ENCODE results near the gene ZNF519.

Gene ZNF519

GRCh38 chr18:14120926-14121325, 11.3 kb downstream of the ZNF519 start:
- H3K79me2 ChIP-seq (ENCODE audit: control insufficient read depth, low read length): peaks cover 77% of the 10 kb centered on the region

GRCh38 chr18:14117606-14118005, 14.6 kb downstream of the ZNF519 start:
- Histone ChIP-seq H3K4me3 (ENCODE audit: low read length) (no peak overlapping the region), H4K20me1 (ENCODE audit: control insufficient read depth, insufficient read depth, low read depth, low read length) (no peaks in the 10 kb centered on the region), H3K9me3 (ENCODE audit: control insufficient read depth, insufficient read depth, low read length) (peaks cover 8% of the 10 kb centered on the region; the same call in 1 of the 2 replicates), H3K4me1 (ENCODE audit: control insufficient read depth, low read length) (no peaks in the 10 kb centered on the region), H3K9me2 (replicated peaks; ENCODE audit: control insufficient read depth, low read length) (no peaks in the 10 kb centered on the region), H3K27me3 (ENCODE audit: control insufficient read depth, low read length) (no peaks in the 10 kb centered on the region), H3K4me2 (ENCODE audit: low read length) (no peak overlapping the region), H3K79me2 (ENCODE audit: control insufficient read depth, low read length) (peaks cover 61% of the 10 kb centered on the region), H3F3A (ENCODE audit: control insufficient read depth, insufficient read depth) (no peaks in the 10 kb centered on the region), H3K36me3 (ENCODE audit: control insufficient read depth, low read length) (peaks cover 45% of the 10 kb centered on the region), H3K27ac (ENCODE audit: low read depth, low read length) (no peak overlapping the region)
- TF ChIP-seq EZH2phosphoT487 (IDR thresholded peaks at IDR 0.05; ENCODE audit: borderline replicate concordance, low read length) (no peak), CTCF (IDR thresholded peaks at IDR 0.05; ENCODE audit: low read depth, low read length, poor library complexity, severe bottlenecking) (no peak)

More at GRCh38 chr18:14120926-14121325, 11.3 kb downstream of the ZNF519 start:
- no peaks in the 10 kb centered on the region for H3F3A ChIP-seq (ENCODE audit: control insufficient read depth, insufficient read depth)
- no peaks in the 10 kb centered on the region for H3K9me2 ChIP-seq (replicated peaks; ENCODE audit: control insufficient read depth, low read length)
- H3K36me3 ChIP-seq (ENCODE audit: control insufficient read depth, low read length): peaks cover 50% of the 10 kb centered on the region
- H4K20me1 ChIP-seq (ENCODE audit: control insufficient read depth, insufficient read depth, low read depth, low read length): peaks cover 5% of the 10 kb centered on the region; the same call in 1 of the 2 replicates
- H3K4me2 ChIP-seq (ENCODE audit: low read length): no peak overlapping the region
- no peaks in the 10 kb centered on the region for H3K4me1 ChIP-seq (ENCODE audit: control insufficient read depth, low read length)
- H3K9me3 ChIP-seq (ENCODE audit: control insufficient read depth, insufficient read depth, low read length): peaks cover 8% of the 10 kb centered on the region; the same call in 1 of the 2 replicates
- no peak overlapping the region for H3K27ac ChIP-seq (ENCODE audit: low read depth, low read length)
- TF ChIP-seq EZH2phosphoT487 (IDR thresholded peaks at IDR 0.05; ENCODE audit: borderline replicate concordance, low read length): no peak
- no peak overlapping the region for H3K4me3 ChIP-seq (ENCODE audit: low read length)
- H3K27me3 ChIP-seq (ENCODE audit: control insufficient read depth, low read length): no peaks in the 10 kb centered on the region

GRCh38 chr18:14106906-14107305, 25.3 kb downstream of the ZNF519 start:
- H3K27ac ChIP-seq (ENCODE audit: low read depth, low read length): no peak overlapping the region
- peaks cover 13% of the 10 kb centered on the region; the same call in 1 of the 2 replicates for H3K9me3 ChIP-seq (ENCODE audit: control insufficient read depth, insufficient read depth, low read length)
- H3K9me2 ChIP-seq (replicated peaks; ENCODE audit: control insufficient read depth, low read length): no peaks in the 10 kb centered on the region
- H3K4me1 ChIP-seq (ENCODE audit: control insufficient read depth, low read length): no peaks in the 10 kb centered on the region
- no peak overlapping the region for H3K4me2 ChIP-seq (ENCODE audit: low read length)
- H3K27me3 ChIP-seq (ENCODE audit: control insufficient read depth, low read length): no peaks in the 10 kb centered on the region
- no peaks in the 10 kb centered on the region for H4K20me1 ChIP-seq (ENCODE audit: control insufficient read depth, insufficient read depth, low read depth, low read length)
- TF ChIP-seq CTCF (IDR thresholded peaks at IDR 0.05; ENCODE audit: low read depth, low read length, poor library complexity, severe bottlenecking) (no peak), EZH2phosphoT487 (IDR thresholded peaks at IDR 0.05; ENCODE audit: borderline replicate concordance, low read length) (no peak)
- H3K36me3 ChIP-seq (ENCODE audit: control insufficient read depth, low read length): peaks cover 11% of the 10 kb centered on the region; the same call in 1 of the 2 replicates
- no peak overlapping the region for H3K4me3 ChIP-seq (ENCODE audit: low read length)
- H3K79me2 ChIP-seq (ENCODE audit: control insufficient read depth, low read length): peaks cover 33% of the 10 kb centered on the region
- H3F3A ChIP-seq (ENCODE audit: control insufficient read depth, insufficient read depth): no peaks in the 10 kb centered on the region

GRCh38 chr18:14104906-14105748, 27.1 kb downstream of the ZNF519 start:
- TF ChIP-seq EZH2phosphoT487 (IDR thresholded peaks at IDR 0.05; ENCODE audit: borderline replicate concordance, low read length): no peak
- no peak for TF ChIP-seq CTCF (IDR thresholded peaks at IDR 0.05; ENCODE audit: low read depth, low read length, poor library complexity, severe bottlenecking)
- no peaks in the 10 kb centered on the region for H3K4me1 ChIP-seq (ENCODE audit: control insufficient read depth, low read length)
- H3K27me3 ChIP-seq (ENCODE audit: control insufficient read depth, low read length): no peaks in the 10 kb centered on the region
- H3K27ac ChIP-seq (ENCODE audit: low read depth, low read length): no peak overlapping the region
- no peak overlapping the region for H3K4me2 ChIP-seq (ENCODE audit: low read length)
- no peak overlapping the region for H3K4me3 ChIP-seq (ENCODE audit: low read length)
- H4K20me1 ChIP-seq (ENCODE audit: control insufficient read depth, insufficient read depth, low read depth, low read length): no peaks in the 10 kb centered on the region
- H3K9me2 ChIP-seq (replicated peaks; ENCODE audit: control insufficient read depth, low read length): no peaks in the 10 kb centered on the region
- peaks cover 22% of the 10 kb centered on the region for H3K79me2 ChIP-seq (ENCODE audit: control insufficient read depth, low read length)
- peaks cover 13% of the 10 kb centered on the region; the same call in 1 of the 2 replicates for H3K9me3 ChIP-seq (ENCODE audit: control insufficient read depth, insufficient read depth, low read length)
- peaks cover 13% of the 10 kb centered on the region; the same call in 1 of the 2 replicates for H3K36me3 ChIP-seq (ENCODE audit: control insufficient read depth, low read length)
- H3F3A ChIP-seq (ENCODE audit: control insufficient read depth, insufficient read depth): no peaks in the 10 kb centered on the region

Data from DOHH2 (cell line).